Naive B cell (primary cell): ENCODE results near the gene FAM20B. TPM values are rescaled to one million over a fixed set of nuclear protein-coding genes. Genes with fewer than 3 reads are reported as not detected.

Source experiments
- ATAC-seq, 2 donors: fragments of 150-1000 bp; cut with Tn5 transposase; 2 replicates each; pipeline ENCODE4 v1.10.0; 2021; ENCODE audit warnings: low read depth in 2 of 2, mild to moderate bottlenecking in 2 of 2, moderate library complexity in 2 of 2
- DNase-seq: peaks from one replicate; pipeline ENCODE4 v3.0.0; 2022
- H3K27ac Mint-ChIP-seq, 6 donors: one replicate each; pipeline ENCODE4 v1.8.0; 2020 to 2022; ENCODE audit warnings: mild to moderate bottlenecking in 6 of 6, mixed read lengths in 6 of 6, moderate library complexity in 5 of 6, inconsistent platforms in 2 of 6
- H3K27me3 Mint-ChIP-seq, 3 donors: one replicate each; pipeline ENCODE4 v1.8.0; 2021 to 2022; ENCODE audit warnings: mixed read lengths in 3 of 3, mild to moderate bottlenecking in 1 of 3
- H3K36me3 Mint-ChIP-seq, 2 donors: one replicate each; pipeline ENCODE4 v1.8.0; 2020 to 2022; ENCODE audit warnings: mixed read lengths in 2 of 2, inconsistent platforms in 1 of 2, mild to moderate bottlenecking in 1 of 2
- H3K4me1 Mint-ChIP-seq, 3 donors: one replicate each; pipeline ENCODE4 v1.8.0; 2020 to 2022; ENCODE audit warnings: mixed read lengths in 3 of 3, inconsistent platforms in 1 of 3, mild to moderate bottlenecking in 1 of 3, moderate library complexity in 1 of 3
- H3K4me3 Mint-ChIP-seq, 8 donors: one replicate each; pipeline ENCODE4 v1.8.0; 2020 to 2022; ENCODE audit warnings: mild to moderate bottlenecking in 8 of 8, mixed read lengths in 8 of 8, moderate library complexity in 8 of 8, inconsistent platforms in 2 of 8
- H3K9me3 Mint-ChIP-seq, 7 donors: one replicate each; pipeline ENCODE4 v1.8.0; 2020 to 2022; ENCODE audit warnings: mixed read lengths in 7 of 7, mild to moderate bottlenecking in 5 of 7, inconsistent platforms in 2 of 7, moderate library complexity in 1 of 7
- polyA plus RNA-seq, 6 donors: library from polyadenylated mRNA; unstranded; fragments of 300-500 nt; fragmentation: Illumina TruSeq; gene quantifications; one replicate each; pipeline ENCODE4 v1.2.3, GENCODE V29; 2021; ENCODE audit warnings: low read depth in 6 of 6

Gene FAM20B
- polyA plus RNA-seq, 6 donors from 2014 or later: 6.2 to 13.2 (median 8.6) TPM

- Mint-ChIP-seq H3K4me1 (peaks cover 9 to 15% (median 10%) of the 10 kb centered on the region in 3 donors), H3K27me3 (no peaks in the 10 kb centered on the region), H3K36me3 (no peaks in the 10 kb centered on the region), H3K4me3 (no peak overlapping the region), H3K9me3 (no peaks in the 10 kb centered on the region), H3K27ac (no peak overlapping the region)
- DNase-seq: no peak
- no peak for ATAC-seq
Measured at GRCh38 chr1:179007233-179007632, 18.5 kb upstream of the FAM20B start.

DNA sequence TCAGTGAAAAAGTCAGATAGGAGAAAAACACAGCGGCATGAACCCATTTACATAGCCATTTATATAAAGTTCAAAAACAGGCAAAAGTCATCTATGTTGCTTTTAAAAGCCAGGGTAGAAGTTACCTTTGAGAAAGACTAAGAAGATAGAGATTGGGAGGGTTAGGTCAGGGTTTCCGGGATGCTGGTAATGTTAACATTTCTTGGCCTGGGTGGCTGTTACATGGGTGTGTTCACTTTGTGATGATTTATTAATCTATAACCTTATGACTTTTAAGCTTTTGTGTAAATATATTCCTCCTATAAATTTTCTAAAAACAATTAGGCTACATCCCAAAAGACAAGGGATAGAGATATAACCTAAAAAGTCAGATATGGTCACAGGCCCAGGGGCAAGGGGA is 15.0 kb upstream of the FAM20B start:
- no peak overlapping the region for H3K27ac Mint-ChIP-seq
- H3K9me3 Mint-ChIP-seq: no peaks in the 10 kb centered on the region

GRCh38 chr1:179012038-179012437 is 13.7 kb upstream of the FAM20B start:
- no peak for ATAC-seq
- Mint-ChIP-seq H3K9me3 (no peaks in the 10 kb centered on the region), H3K4me1 (no peaks in the 10 kb centered on the region), H3K27ac (no peak overlapping the region), H3K27me3 (no peaks in the 10 kb centered on the region), H3K4me3 (no peak overlapping the region), H3K36me3 (no peaks in the 10 kb centered on the region)
- DNase-seq: no peak

More for the DNA sequence above, 15.0 kb upstream of the FAM20B start:
- no peak for DNase-seq
- Mint-ChIP-seq H3K4me3 (no peak overlapping the region), H3K36me3 (no peaks in the 10 kb centered on the region), H3K4me1 (no peaks in the 10 kb centered on the region), H3K27me3 (no peaks in the 10 kb centered on the region)
- no peak for ATAC-seq

DNA sequence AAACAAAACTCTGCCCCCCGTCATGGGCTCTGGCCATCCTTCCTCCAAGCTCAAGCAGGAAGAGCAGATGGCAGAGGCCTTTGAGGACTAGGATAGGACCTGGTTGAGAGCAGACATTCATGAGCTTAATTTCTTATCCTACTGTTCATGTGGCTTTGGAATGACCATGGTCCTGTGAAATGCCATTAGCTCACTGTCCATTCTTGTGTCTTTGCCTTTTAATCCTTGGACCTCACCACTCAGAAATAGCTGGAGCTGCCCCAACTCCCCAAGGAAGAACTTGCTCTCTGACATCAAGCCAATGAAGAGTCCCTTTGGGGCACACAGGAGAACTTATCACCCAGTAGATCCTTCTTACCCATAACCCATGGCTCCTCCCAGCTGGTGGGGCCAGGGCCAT is 11.6 kb upstream of the FAM20B start:
- H3K27me3 Mint-ChIP-seq: no peaks in the 10 kb centered on the region
- H3K4me3 Mint-ChIP-seq: no peak overlapping the region
- ATAC-seq: no peak
- H3K9me3 Mint-ChIP-seq: no peaks in the 10 kb centered on the region
- H3K4me1 Mint-ChIP-seq: no peaks in the 10 kb centered on the region
- no peak overlapping the region for H3K27ac Mint-ChIP-seq
- H3K36me3 Mint-ChIP-seq: no peaks in the 10 kb centered on the region
- DNase-seq: no peak

DNA sequence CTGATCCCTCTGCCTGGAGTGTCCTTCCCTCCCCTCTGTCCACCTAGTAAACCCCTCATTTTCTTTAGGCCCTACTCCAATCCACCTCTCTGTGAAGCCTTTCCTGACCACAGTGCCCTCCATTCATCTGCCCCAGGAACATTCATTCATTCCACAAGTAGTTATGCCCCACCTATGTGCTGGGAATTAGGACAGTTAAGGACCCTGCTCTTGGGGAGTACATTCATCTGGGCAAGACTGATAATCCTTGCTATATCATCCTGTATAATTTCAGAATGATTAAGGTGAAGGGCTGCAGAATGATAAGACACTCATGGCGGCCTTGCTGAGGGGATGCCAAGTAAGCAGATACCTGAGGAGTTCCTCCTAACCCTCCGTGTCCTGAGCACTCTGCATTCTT is 10.3 kb upstream of the FAM20B start:
- no peak for DNase-seq
- ATAC-seq: no peak
- Mint-ChIP-seq H3K27ac (no peak overlapping the region), H3K36me3 (no peaks in the 10 kb centered on the region), H3K4me1 (no peaks in the 10 kb centered on the region), H3K4me3 (no peak overlapping the region), H3K9me3 (no peaks in the 10 kb centered on the region), H3K27me3 (peaks cover 0 to 7% (median 5%) of the 10 kb centered on the region in 3 donors)

GRCh38 chr1:179016706-179017382 is 8.8 kb upstream of the FAM20B start:
- Mint-ChIP-seq H3K4me3 (no peak overlapping the region), H3K27ac (no peak overlapping the region), H3K9me3 (no peaks in the 10 kb centered on the region), H3K36me3 (no peaks in the 10 kb centered on the region), H3K27me3 (peaks cover 0 to 7% (median 5%) of the 10 kb centered on the region in 3 donors), H3K4me1 (no peaks in the 10 kb centered on the region)
- ATAC-seq (no peak), DNase-seq (no peak)

DNA sequence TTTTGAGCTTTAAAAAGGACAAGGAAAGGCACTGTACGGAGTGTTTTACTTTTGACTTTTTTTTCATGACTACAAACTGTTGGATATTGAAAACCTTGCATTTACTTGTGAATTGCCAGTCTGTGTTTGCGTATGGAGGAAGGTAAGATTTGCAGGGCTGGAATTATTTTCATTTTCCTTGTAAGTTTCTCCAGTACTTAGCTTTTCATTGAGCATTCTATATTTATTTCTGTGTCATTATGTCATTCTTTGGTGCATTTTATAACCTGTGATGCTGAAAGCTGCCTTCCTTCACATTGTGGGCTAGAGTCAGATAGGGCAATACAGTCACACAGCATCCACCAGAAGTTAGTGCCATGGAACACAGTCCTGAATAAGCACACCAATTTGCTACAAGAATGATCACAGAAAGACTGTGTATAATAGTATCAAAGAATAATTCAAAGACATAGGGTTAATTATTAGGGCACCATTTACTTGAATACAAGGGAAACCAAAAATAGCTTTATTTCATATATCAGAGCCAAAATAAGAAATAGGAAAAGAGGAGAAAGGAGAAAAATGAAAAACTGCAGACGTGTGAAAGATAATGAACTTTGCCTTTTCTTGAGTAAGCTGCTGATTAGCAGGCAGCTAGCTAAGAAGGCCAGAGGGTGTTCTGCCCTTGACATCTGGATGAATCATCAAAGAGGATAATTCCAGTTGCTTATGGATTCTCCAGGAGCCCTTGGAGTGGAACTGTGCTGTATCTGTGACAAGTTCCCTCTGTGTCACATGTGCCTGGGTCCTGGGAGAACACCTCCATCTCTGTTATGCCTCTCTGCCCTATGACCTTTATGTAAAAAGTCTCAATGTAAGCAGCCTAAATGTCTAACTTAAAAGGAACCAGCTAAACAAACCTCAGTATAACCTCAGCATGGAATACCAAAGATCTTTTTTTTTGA is 8.0 kb upstream of the FAM20B start:
- DNase-seq (no peak), ATAC-seq (no peak)
- Mint-ChIP-seq H3K27ac (peak overlapping the region in 1 of 6 donors; percentile 12), H3K36me3 (no peaks in the 10 kb centered on the region), H3K27me3 (peaks cover 0 to 7% (median 5%) of the 10 kb centered on the region in 3 donors), H3K9me3 (no peaks in the 10 kb centered on the region), H3K4me3 (no peak overlapping the region), H3K4me1 (peaks cover 0 to under 1% (median 0%) of the 10 kb centered on the region in 3 donors)

DNA sequence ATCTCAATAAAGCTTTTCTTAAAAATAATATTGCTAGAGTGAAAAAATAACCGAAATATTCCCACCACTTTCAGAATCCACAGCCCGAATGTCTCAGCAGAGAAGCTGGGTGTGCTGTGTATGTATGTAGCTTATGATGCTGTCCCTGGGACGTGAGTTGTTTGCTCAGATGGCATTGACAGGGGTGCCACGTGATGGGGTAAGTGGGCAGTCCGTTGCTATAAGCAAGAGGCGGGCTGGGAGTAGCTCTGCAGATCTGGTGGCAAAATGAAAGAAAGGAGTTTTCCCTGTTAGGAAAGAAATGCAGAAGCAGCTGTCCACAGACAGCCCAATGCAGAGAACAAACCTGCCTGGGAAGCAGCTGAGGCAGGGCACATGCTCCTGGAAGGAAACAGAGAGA is 3.8 kb upstream of the FAM20B start:
- H3K4me1 Mint-ChIP-seq: peaks cover 13 to 22% (median 15%) of the 10 kb centered on the region in 3 donors
- peaks cover 0 to 7% (median 5%) of the 10 kb centered on the region in 3 donors for H3K27me3 Mint-ChIP-seq
- no peak overlapping the region for H3K27ac Mint-ChIP-seq
- H3K4me3 Mint-ChIP-seq: no peak overlapping the region
- ATAC-seq (no peak), DNase-seq (no peak)
- no peaks in the 10 kb centered on the region for H3K9me3 Mint-ChIP-seq
- H3K36me3 Mint-ChIP-seq: no peaks in the 10 kb centered on the region

- peak overlapping the region in 5 of 8 donors; percentile 10 to 81 (median 66) for H3K4me3 Mint-ChIP-seq
- H3K27me3 Mint-ChIP-seq: peaks cover 0 to 7% (median 5%) of the 10 kb centered on the region in 3 donors
- no peaks in the 10 kb centered on the region for H3K9me3 Mint-ChIP-seq
- H3K27ac Mint-ChIP-seq: peak overlapping the region in 1 of 6 donors; percentile 44
- peaks cover 29 to 42% (median 34%) of the 10 kb centered on the region in 3 donors for H3K4me1 Mint-ChIP-seq
- ATAC-seq (no peak), DNase-seq (no peak)
- H3K36me3 Mint-ChIP-seq: no peaks in the 10 kb centered on the region
Measured at GRCh38 chr1:179023946-179024650, 1.6 kb upstream of the FAM20B start.

DNA sequence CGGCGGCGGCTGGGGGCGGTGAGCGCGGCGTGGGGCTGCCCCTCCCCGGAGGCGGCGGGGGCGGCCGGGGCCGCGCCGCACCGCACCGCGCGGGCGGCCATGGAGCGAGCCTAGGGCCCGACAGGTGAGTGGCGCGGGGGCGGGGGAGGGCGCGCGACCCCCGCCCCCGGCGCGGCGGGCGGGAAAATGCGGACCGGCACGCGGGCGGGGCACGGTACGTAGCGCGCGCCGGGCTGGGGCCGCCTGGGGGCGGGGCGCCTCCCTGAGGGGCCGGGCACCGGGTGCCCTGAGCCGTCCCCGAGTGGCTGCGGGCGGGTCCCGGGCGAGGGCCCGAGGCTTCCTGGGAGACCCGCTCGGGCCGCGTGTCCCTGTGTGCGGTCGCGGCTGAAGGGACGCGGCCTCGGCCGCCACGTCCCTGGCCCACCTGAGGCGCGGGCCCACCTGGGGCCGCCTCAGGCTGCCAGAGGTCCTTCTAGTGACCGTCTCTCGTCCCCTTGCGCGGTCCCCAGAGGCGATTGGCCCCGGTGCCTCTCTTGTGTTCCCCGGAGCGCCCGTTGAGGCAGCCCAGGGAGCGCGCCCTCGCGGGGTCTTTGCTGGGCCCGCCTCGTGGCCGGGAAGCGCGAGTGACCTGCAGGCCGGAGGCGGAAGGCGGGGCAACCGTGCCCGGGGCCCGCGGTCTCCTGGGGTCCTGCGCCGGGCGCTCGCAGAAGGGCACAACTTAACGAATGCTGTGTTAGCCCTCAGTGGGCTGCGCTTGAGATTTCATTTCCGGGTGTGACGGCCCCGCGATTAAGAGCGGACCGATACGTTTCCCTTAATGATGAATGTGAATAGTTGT is 500 bp downstream of the FAM20B start:
- Mint-ChIP-seq H3K27ac (peak overlapping the region; percentile 30 to 93 (median 87)), H3K4me3 (peak overlapping the region; percentile 81 to 97 (median 88)), H3K36me3 (no peaks in the 10 kb centered on the region), H3K4me1 (peaks cover 43 to 60% (median 54%) of the 10 kb centered on the region in 3 donors), H3K9me3 (no peaks in the 10 kb centered on the region), H3K27me3 (no peaks in the 10 kb centered on the region)
- peak; percentile 78 for DNase-seq
- ATAC-seq: peak; percentile 77 to 78

DNA sequence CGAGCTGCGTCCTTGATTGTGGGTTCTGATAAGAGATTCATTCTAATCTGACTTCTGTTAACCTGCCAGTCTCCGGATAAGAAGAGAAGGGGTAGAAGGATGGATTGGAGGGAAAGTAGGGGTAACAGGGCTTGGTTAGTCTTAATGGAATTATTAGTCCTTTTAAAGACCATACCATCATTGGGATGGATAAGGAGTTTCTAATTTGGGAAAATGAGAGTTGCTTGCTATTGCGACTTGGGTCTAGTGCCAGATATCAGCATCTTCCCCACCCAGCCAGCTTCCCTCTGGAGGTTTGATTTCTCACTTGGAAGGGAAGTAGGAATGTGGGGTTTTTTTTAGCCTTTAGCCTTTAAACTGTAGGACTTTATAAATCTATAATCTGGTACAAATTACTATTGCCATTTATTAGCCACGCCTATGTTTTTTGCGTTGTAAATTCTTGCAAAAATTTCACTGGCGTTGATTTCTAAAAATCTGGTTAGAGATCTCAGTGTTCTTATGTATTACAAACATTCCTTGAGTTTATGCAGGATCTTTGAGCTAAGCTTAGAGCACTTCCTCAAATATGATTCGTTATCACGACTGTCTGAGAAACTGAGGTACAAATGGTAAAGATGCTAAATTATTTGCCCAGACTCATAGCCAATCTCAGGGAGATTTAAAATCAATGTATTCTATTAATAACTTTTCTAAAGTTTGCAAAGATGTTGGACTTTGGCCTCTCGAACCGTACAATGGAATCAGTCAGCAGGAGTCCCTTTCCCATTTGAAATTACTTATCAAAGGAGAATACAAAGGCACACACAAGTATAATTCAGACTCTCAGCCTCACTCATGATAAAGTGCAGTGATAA is 1.3 kb downstream of the FAM20B start:
- ATAC-seq: no peak
- Mint-ChIP-seq H3K36me3 (no peaks in the 10 kb centered on the region), H3K27ac (peak overlapping the region; percentile 30 to 93 (median 87)), H3K9me3 (no peaks in the 10 kb centered on the region), H3K27me3 (no peaks in the 10 kb centered on the region), H3K4me3 (peak overlapping the region; percentile 81 to 97 (median 88)), H3K4me1 (peaks cover 46 to 65% (median 59%) of the 10 kb centered on the region in 3 donors)
- no peak for DNase-seq

- no peak for ATAC-seq
- Mint-ChIP-seq H3K4me1 (peaks cover 48 to 73% (median 71%) of the 10 kb centered on the region in 3 donors), H3K27ac (peak overlapping the region in 2 of 6 donors; percentile 17 to 32), H3K9me3 (no peaks in the 10 kb centered on the region), H3K36me3 (no peaks in the 10 kb centered on the region), H3K27me3 (no peaks in the 10 kb centered on the region), H3K4me3 (peak overlapping the region in 2 of 8 donors; percentile 35 to 82)
- DNase-seq: no peak
Measured at GRCh38 chr1:179029321-179029759, 3.6 kb downstream of the FAM20B start.
